Endodermal cell (in vitro differentiated cells): Measurements from ENCODE around the gene TRIM73. TPM values are rescaled to one million over a fixed set of nuclear protein-coding genes. Genes with fewer than 3 reads are reported as not detected.
"Not testable (repeated sequence)": the region's sequence is repeated elsewhere in the genome, so short reads cannot be mapped to it uniquely, and the experiment has no call there.

ENCODE experiments used
- DNase-seq: peaks from one replicate; pipeline ENCODE4 v3.0.0-alpha.2; 2017
- H3K27ac ChIP-seq: 2 replicates; pipeline ENCODE4 v1.5.1; 2013; ENCODE audit warnings: mild to moderate bottlenecking, low read depth, low read length, moderate library complexity
- H3K27me3 ChIP-seq: 2 replicates; pipeline ENCODE4 v1.6.1; 2013; ENCODE audit warnings: mild to moderate bottlenecking, low read length, moderate library complexity; ENCODE audit not compliant: insufficient read depth, control insufficient read depth, poor library complexity, severe bottlenecking
- H3K36me3 ChIP-seq: 2 replicates; pipeline ENCODE4 v1.7.0; 2013; ENCODE audit warnings: mild to moderate bottlenecking, low read length, moderate library complexity; ENCODE audit not compliant: control insufficient read depth, insufficient read depth
- H3K4me1 ChIP-seq: one replicate; pipeline ENCODE4 v1.7.0; 2013; ENCODE audit warnings: low read length; ENCODE audit not compliant: control insufficient read depth, insufficient read depth
- H3K4me3 ChIP-seq: 2 replicates; pipeline ENCODE4 v1.5.1; 2013; ENCODE audit warnings: mild to moderate bottlenecking, low read length, moderate library complexity
- H3K9ac ChIP-seq: 2 replicates; pipeline ENCODE4 v1.6.1; 2013; ENCODE audit warnings: mild to moderate bottlenecking, low read length, moderate library complexity; ENCODE audit not compliant: poor library complexity, severe bottlenecking; ENCODE audit errors: extremely low read depth
- H3K9me3 ChIP-seq: 2 replicates; pipeline ENCODE4 v1.6.1; 2013; ENCODE audit warnings: mild to moderate bottlenecking, low read length, moderate library complexity; ENCODE audit not compliant: control insufficient read depth
- H3K27ac Mint-ChIP-seq: 2 replicates; pipeline ENCODE4 v1.8.0; 2020; ENCODE audit warnings: mixed read lengths
- H3K27me3 Mint-ChIP-seq: 2 replicates; pipeline ENCODE4 v1.8.0; 2021; ENCODE audit warnings: mild to moderate bottlenecking, mixed read lengths; ENCODE audit not compliant: insufficient read depth
- H3K36me3 Mint-ChIP-seq: 2 replicates; pipeline ENCODE4 v1.8.0; 2020; ENCODE audit warnings: low read depth, mixed read lengths
- H3K4me1 Mint-ChIP-seq: 2 replicates; pipeline ENCODE4 v1.8.0; 2020; ENCODE audit warnings: mixed read lengths
- H3K4me3 Mint-ChIP-seq: 2 replicates; pipeline ENCODE4 v1.8.0; 2020; ENCODE audit warnings: mild to moderate bottlenecking, moderate library complexity, mixed read lengths
- H3K9me3 Mint-ChIP-seq: 2 replicates; pipeline ENCODE4 v1.8.0; 2020; ENCODE audit warnings: mild to moderate bottlenecking, mixed read lengths
- WGBS, 2 experiments: methylation state at CpG; one replicate each; pipeline versions ENCODE4 v1.1.5 to v1.1.7; 2013; ENCODE audit warnings: missing lambda C conversion rate in 2 of 2, mixed read lengths in 1 of 2; ENCODE audit not compliant: insufficient coverage in 1 of 2, insufficient read length in 1 of 2; 5-methylcytosine and 5-hydroxymethylcytosine counted together
- total RNA-seq, 2 donors: library from RNA; stranded (reverse); fragmentation: NEBNext Ultra II Directional in 1 of 2; extraction: Animal tissue kit (Norgen Biotek cat#: 25700) in 1 of 2; gene quantifications; 2 replicates in 1 of 2; 3 replicates in 1 of 2; pipeline ENCODE4 v1.2.1, GENCODE V29; 2021

Gene TRIM73
- total RNA-seq, 2 donors from 2014 or later, result 2.9 to 5.6 TPM

DNA sequence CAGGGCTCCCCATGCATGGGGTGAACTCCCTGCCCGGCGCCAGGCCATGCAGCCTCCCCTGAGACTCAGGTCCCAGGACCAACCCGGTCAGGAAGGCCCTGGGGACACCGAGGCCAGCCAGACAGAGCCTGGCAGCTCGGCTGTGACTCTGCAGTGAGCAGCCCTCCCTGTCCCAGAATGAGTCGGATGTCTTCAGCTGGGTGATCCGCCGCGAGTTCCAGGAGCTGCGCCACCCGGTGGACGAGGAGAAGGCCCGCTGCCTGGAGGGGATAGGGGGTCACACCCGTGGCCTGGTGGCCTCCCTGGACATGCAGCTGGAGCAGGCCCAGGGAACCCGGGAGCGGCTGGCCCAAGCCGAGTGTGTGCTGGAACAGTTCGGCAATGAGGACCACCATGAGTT lies 9.2 kb downstream of the TRIM73 start:
- H3K27me3 Mint-ChIP-seq, H3K4me1 ChIP-seq, H3K9me3 Mint-ChIP-seq, H3K4me3 ChIP-seq, H3K9ac ChIP-seq, H3K4me1 Mint-ChIP-seq, H3K27ac Mint-ChIP-seq, H3K27me3 ChIP-seq, DNase-seq, H3K4me3 Mint-ChIP-seq, H3K36me3 ChIP-seq, H3K27ac ChIP-seq, H3K36me3 Mint-ChIP-seq, H3K9me3 ChIP-seq: not testable (repeated sequence)
- no CpG with 5 or more reads among the region's 18 CpGs for WGBS, 2 experiments

DNA sequence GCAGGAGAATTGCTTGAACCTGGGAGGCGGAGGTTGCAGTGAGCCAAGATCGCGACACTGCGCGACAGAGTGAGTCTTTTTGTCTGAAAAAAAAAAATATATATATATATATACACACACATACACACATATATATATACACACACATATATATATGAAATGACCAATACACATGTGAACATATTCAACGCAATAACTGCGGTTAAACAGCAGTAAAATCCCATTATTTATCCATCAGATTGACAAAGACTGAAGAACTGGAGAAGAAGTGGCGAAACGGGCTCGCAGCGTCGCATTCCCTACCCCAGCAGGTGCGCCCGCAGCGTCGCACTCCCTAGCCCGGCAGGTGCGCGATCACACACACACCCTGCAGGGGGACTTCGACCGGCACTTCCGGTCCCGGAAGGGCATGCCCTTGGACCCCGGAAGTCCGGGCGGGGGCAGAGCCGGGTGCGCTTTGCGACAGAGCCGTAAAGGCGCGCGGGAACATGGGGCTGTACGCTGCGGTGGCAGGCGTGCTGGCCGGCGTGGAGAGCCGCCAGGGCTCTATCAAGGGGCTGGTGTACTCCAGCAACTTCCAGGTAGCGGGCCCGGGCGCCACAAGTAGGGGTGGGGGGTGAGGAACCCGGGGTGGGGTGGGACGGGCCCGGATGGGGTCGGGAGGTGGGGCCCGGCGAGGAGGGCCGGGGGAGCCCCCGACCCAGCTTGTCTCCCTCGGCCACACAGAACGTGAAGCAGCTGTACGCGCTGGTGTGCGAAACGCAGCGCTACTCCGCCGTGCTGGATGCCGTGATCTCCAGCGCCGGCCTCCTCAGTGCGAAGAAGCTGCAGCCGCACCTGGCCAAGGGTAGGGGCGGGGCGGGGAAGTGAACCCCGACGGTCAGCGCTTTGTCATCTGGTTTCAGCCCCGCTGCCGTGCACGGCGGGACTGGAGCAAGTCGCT lies 14.7 kb downstream of the TRIM73 start:
- not testable (repeated sequence) for H3K4me3 Mint-ChIP-seq, H3K9me3 ChIP-seq, H3K27me3 Mint-ChIP-seq, H3K36me3 Mint-ChIP-seq, H3K36me3 ChIP-seq, H3K27me3 ChIP-seq, H3K4me1 ChIP-seq, H3K27ac ChIP-seq, DNase-seq, H3K9ac ChIP-seq, H3K4me1 Mint-ChIP-seq, H3K4me3 ChIP-seq, H3K9me3 Mint-ChIP-seq, H3K27ac Mint-ChIP-seq
- whole genome bisulfite sequencing, 2 experiments, result no CpG with 5 or more reads among the region's 74 CpGs

GRCh38 chr7:75410823-75411173 lies 15.4 kb downstream of the TRIM73 start:
- H3K9me3 ChIP-seq, H3K27ac Mint-ChIP-seq, H3K36me3 ChIP-seq, H3K36me3 Mint-ChIP-seq, H3K27me3 ChIP-seq, DNase-seq, H3K9ac ChIP-seq, H3K4me3 Mint-ChIP-seq, H3K9me3 Mint-ChIP-seq, H3K4me3 ChIP-seq, H3K4me1 Mint-ChIP-seq, H3K27me3 Mint-ChIP-seq, H3K27ac ChIP-seq, H3K4me1 ChIP-seq: not testable (repeated sequence)
- no CpG with 5 or more reads among the region's 13 CpGs for WGBS, 2 experiments

GRCh38 chr7:75414204-75414603 lies 18.8 kb downstream of the TRIM73 start:
- not testable (repeated sequence) for H3K36me3 ChIP-seq, H3K4me3 Mint-ChIP-seq, H3K4me1 ChIP-seq, H3K27ac ChIP-seq, H3K27me3 Mint-ChIP-seq, H3K9ac ChIP-seq, H3K4me1 Mint-ChIP-seq, H3K9me3 ChIP-seq, H3K27ac Mint-ChIP-seq, H3K9me3 Mint-ChIP-seq, DNase-seq, H3K27me3 ChIP-seq, H3K4me3 ChIP-seq, H3K36me3 Mint-ChIP-seq
- 100% methylated on average over 1 of the region's 6 CpGs; no CpG with 5 or more reads in 1 of the 2 experiments for WGBS, 2 experiments

DNA sequence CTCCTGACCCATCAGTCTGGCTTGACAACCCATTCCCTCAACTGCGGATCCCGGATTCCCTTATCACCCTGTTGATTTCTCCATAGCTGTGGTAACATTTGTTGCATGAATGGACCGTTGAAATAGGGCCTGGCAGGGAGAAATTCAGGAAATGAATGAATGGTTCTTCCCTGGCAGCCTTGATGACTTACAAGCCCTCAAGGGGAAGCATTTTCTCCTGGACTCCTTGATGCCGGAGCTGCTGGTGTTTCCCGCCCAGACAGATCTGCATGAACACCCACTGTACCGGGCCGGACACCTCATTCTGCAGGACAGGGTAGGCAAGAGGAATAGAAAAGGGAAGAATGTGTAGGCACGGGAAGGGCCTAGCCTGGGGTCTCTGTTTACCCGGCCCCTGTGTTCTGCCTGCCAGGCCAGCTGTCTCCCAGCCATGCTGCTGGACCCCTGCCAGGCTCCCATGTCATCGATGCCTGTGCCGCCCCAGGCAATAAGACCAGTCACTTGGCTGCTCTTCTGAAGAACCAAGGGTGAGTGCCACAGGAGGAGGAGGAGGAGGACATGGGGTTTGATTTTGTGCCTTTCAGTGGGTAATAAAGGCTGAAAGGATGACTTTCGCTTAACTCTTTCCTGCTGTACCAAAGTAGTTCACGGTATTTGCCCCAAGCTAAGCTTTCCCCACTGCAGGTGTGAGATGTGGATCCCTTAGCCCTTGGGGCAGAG lies 19.4 kb downstream of the TRIM73 start:
- not testable (repeated sequence) for H3K36me3 ChIP-seq, H3K36me3 Mint-ChIP-seq, H3K9me3 Mint-ChIP-seq, H3K27ac Mint-ChIP-seq, H3K9me3 ChIP-seq, DNase-seq, H3K27me3 Mint-ChIP-seq, H3K27ac ChIP-seq, H3K4me1 Mint-ChIP-seq, H3K4me3 ChIP-seq, H3K4me1 ChIP-seq, H3K27me3 ChIP-seq, H3K4me3 Mint-ChIP-seq, H3K9ac ChIP-seq
- WGBS, 2 experiments, result 83 to 96% methylated on average over 1 to 8 of the region's 13 CpGs

- H3K9me3 ChIP-seq, H3K4me1 Mint-ChIP-seq, H3K9ac ChIP-seq, H3K36me3 Mint-ChIP-seq, H3K4me3 Mint-ChIP-seq, H3K4me3 ChIP-seq, H3K36me3 ChIP-seq, H3K27me3 ChIP-seq, H3K27me3 Mint-ChIP-seq, H3K27ac ChIP-seq, H3K9me3 Mint-ChIP-seq, H3K27ac Mint-ChIP-seq, DNase-seq, H3K4me1 ChIP-seq: not testable (repeated sequence)
- 98 to 100% methylated on average over 2 to 8 of the region's 11 CpGs for WGBS, 2 experiments
Observed at GRCh38 chr7:75415428-75415817, 20.0 kb downstream of the TRIM73 start.
